ENCODE measurements around the gene GTF2IRD1. TPM values are rescaled to one million over a fixed set of nuclear protein-coding genes. Genes with fewer than 3 reads are reported as not detected.

GTF2IRD1 gene
- total and polyA plus RNA-seq, 2 of the 4 experiments (the other 2 are of a cell fraction), result 4.1 to 21.9 TPM

GRCh38 chr7:74606101-74606908 is 152.6 kb downstream of the GTF2IRD1 start:
- dilution Hi-C loops (cut with HindIII; ENCODE audit: low sequenced_read_pairs, unreplicated experiment), result no loop called here
- no TSS peak for BruUV-seq (replicated peaks)
- H4K8ac ChIP-seq (ENCODE audit: low read depth in 2 of 2, low read length in 2 of 2), result peak overlapping the region; percentile 64 to 80; a peak in 3 of 4 replicates
- peak overlapping the region; percentile 64; the same call in 1 of the 2 replicates for H2AK5ac ChIP-seq (ENCODE audit: low read depth, low read length)
- no peak overlapping the region for H2AK9ac ChIP-seq (replicated peaks; ENCODE audit: low read depth, low read length, poor library complexity)
- TF ChIP-seq RCOR1 (IDR thresholded peaks at IDR 0.05; ENCODE audit: insufficient replicate concordance, low read length), result no peak
- no peak for TF ChIP-seq RAD21 (IDR thresholded peaks at IDR 0.05; ENCODE audit: low read length)
- TF ChIP-seq NFE2L2 (IDR thresholded peaks at IDR 0.05; ENCODE audit: low read depth, low read length), result no peak
- no peak for TF ChIP-seq MXI1 (IDR thresholded peaks at IDR 0.05; ENCODE audit: borderline replicate concordance, low read depth, low read length)
- no peak for TF ChIP-seq CTCF (conservative IDR thresholded peaks at IDR 0.05; ENCODE audit: low read depth, low read length)
- no peak for TF ChIP-seq SMC3 (IDR thresholded peaks at IDR 0.05; ENCODE audit: low read depth, low read length)
- TF ChIP-seq POLR2A (IDR thresholded peaks at IDR 0.05; ENCODE audit: low read depth, low read length), result no peak
- no peak for TF ChIP-seq RFX5 (IDR thresholded peaks at IDR 0.05; ENCODE audit: low read depth, low read length)
- in situ Hi-C loops (cut with MboI; ENCODE audit: low sequenced_read_pairs), result loop anchor here (5.0 kb wide), 1 partner anchor 51 kb away; the partner anchor contains the start of gene GTF2I
- peak overlapping the region; percentile 86 for H2AFZ ChIP-seq (replicated peaks; ENCODE audit: low read length, poor library complexity)
- H3K9me1 ChIP-seq (ENCODE audit: insufficient read depth, low read length), result peaks cover 7% of the 10 kb centered on the region; the same call in 1 of the 2 replicates
- H3K4me3 ChIP-seq (ENCODE audit: insufficient read depth, low read depth, low read length), result no peak overlapping the region
- peak overlapping the region; percentile 59 for H3K14ac ChIP-seq (replicated peaks; ENCODE audit: low read depth, low read length)
- ChIA-PET CTCF (no interaction called here), POLR2A (ENCODE audit: unreplicated experiment) (no interaction called here)
- no peak overlapping the region for H2BK5ac ChIP-seq (ENCODE audit: low read depth, low read length, poor library complexity, severe bottlenecking)
- peak overlapping the region; percentile 70; the same call in 1 of the 2 replicates for H3K23ac ChIP-seq (ENCODE audit: low read depth, low read length)
- H3K4me1 ChIP-seq (ENCODE audit: control insufficient read depth, insufficient read depth, low read length), result peaks cover 5% of the 10 kb centered on the region; the same call in 1 of the 2 replicates
- no peaks in the 10 kb centered on the region for H3K27me3 ChIP-seq (ENCODE audit: control insufficient read depth, insufficient read depth, low read length)
- H4K5ac ChIP-seq (ENCODE audit: low read depth, low read length), result peak overlapping the region; percentile 1; the same call in 1 of the 2 replicates
- H2BK15ac ChIP-seq (ENCODE audit: low read depth, low read length), result no peak overlapping the region
- H3K4me2 ChIP-seq (ENCODE audit: low read depth, low read length), result peak overlapping the region; percentile 7; the same call in 1 of the 2 replicates
- 14% methylated on average over 28 of the region's 51 CpGs; no CpG with 5 or more reads in 1 of the 2 experiments for WGBS, 2 experiments (ENCODE audit: extremely low coverage in 2 of 2, insufficient read length in 1 of 2)
- H3K18ac ChIP-seq (ENCODE audit: low read depth, low read length), result no peak overlapping the region
- no peak overlapping the region for H3K27ac ChIP-seq (ENCODE audit: insufficient read depth, low read length)
- peak overlapping the region; percentile 66 for H2BK120ac ChIP-seq (ENCODE audit: low read depth, low read length)
- no peak overlapping the region for H3K9ac ChIP-seq (ENCODE audit: low read depth, low read length)
- H3K9me3 ChIP-seq (ENCODE audit: control insufficient read depth, insufficient read depth, low read length), result no peaks in the 10 kb centered on the region
- no peak overlapping the region for H2BK20ac ChIP-seq (ENCODE audit: low read depth, low read length)
- peak overlapping the region; percentile 71 for H4K91ac ChIP-seq (ENCODE audit: insufficient read depth, low read depth, low read length)
- DNase-seq, result no peak
- intact Hi-C loops (cut with micrococcal nuclease), result no loop called here
- H3K79me1 ChIP-seq (ENCODE audit: low read depth in 1 of 2, low read length in 2 of 2), result no peaks in the 10 kb centered on the region
- peak overlapping the region; percentile 79 for H3K4ac ChIP-seq (ENCODE audit: low read depth, low read length)
- H3K56ac ChIP-seq (ENCODE audit: extremely low read depth, insufficient read depth, low read length), result 0 out of 2 replicates have a peak overlapping the region, but pooled peaks have one; percentile 3
- H4K20me1 ChIP-seq (ENCODE audit: insufficient read depth, low read length), result peaks cover 3% of the 10 kb centered on the region; the same call in 1 of the 2 replicates
- H3K36me3 ChIP-seq (ENCODE audit: control insufficient read depth, insufficient read depth, low read length), result peaks cover 5% of the 10 kb centered on the region; the same call in 1 of the 2 replicates
- peak; percentile 36 for ATAC-seq (ENCODE audit: low read depth)

Data from IMR-90 (cell line).